MM.1S (cell line): ENCODE results near the gene TMEM108.

Experiments
- DNase-seq: peaks from one replicate; pipeline ENCODE4 v3.0.0-alpha.2; 2015
- H2AFZ ChIP-seq: fragments of 300-600 bp; sonication (generic); 2 replicates; pipeline ENCODE4 v1.6.0; 2016; ENCODE audit warnings: antibody characterized with exemption, low read length
- H3F3A ChIP-seq: fragments of 300-600 bp; sonication (generic); 2 replicates; pipeline ENCODE4 v1.6.1; 2016; ENCODE audit warnings: mild to moderate bottlenecking, antibody characterized with exemption, low read length, moderate library complexity, mixed read lengths; ENCODE audit not compliant: insufficient read depth
- H3K27ac ChIP-seq: fragments of 300-600 bp; sonication (generic); 2 replicates; pipeline ENCODE4 v1.5.1; 2016; ENCODE audit warnings: mild to moderate bottlenecking, low read length
- H3K27me3 ChIP-seq: fragments of 300-600 bp; sonication (generic); replicated peaks from 2 replicates; pipeline ENCODE4 v1.6.0; 2016; ENCODE audit warnings: low read length; ENCODE audit not compliant: insufficient read depth
- H3K36me3 ChIP-seq: fragments of 300-600 bp; sonication (generic); replicated peaks from 2 replicates; pipeline ENCODE4 v1.6.1; 2016; ENCODE audit warnings: mild to moderate bottlenecking, low read length, mixed read lengths; ENCODE audit not compliant: insufficient read depth
- H3K4me1 ChIP-seq: fragments of 300-600 bp; sonication (generic); 2 replicates; pipeline ENCODE4 v1.6.1; 2016; ENCODE audit warnings: low read length, mixed read lengths
- H3K4me2 ChIP-seq: fragments of 300-600 bp; sonication (generic); 2 replicates; pipeline ENCODE4 v1.6.0; 2016; ENCODE audit warnings: low read depth, low read length
- H3K4me3 ChIP-seq: fragments of 300-600 bp; sonication (generic); 2 replicates; pipeline ENCODE4 v1.5.1; 2016; ENCODE audit warnings: low read length, mixed read lengths
- H3K79me2 ChIP-seq: fragments of 300-600 bp; sonication (generic); 2 replicates; pipeline ENCODE4 v1.6.1; 2016; ENCODE audit warnings: mixed run types, low read length, mixed read lengths
- H3K9ac ChIP-seq: fragments of 300-600 bp; sonication (generic); 2 replicates; pipeline ENCODE4 v1.6.1; 2016; ENCODE audit warnings: low read length, mixed read lengths
- H3K9me2 ChIP-seq: fragments of 300-600 bp; sonication (generic); replicated peaks from 2 replicates; pipeline ENCODE4 v1.6.1; 2016; ENCODE audit warnings: mild to moderate bottlenecking, low read length, mixed read lengths; ENCODE audit not compliant: insufficient read depth
- H3K9me3 ChIP-seq: fragments of 300-600 bp; sonication (generic); replicated peaks from 2 replicates; pipeline ENCODE4 v1.6.1; 2016; ENCODE audit warnings: mild to moderate bottlenecking, low read length, mixed read lengths; ENCODE audit not compliant: insufficient read depth
- H4K20me1 ChIP-seq: fragments of 300-600 bp; sonication (generic); 2 replicates; pipeline ENCODE4 v1.6.1; 2016; ENCODE audit warnings: mild to moderate bottlenecking, low read length, moderate library complexity, mixed read lengths; ENCODE audit not compliant: insufficient read depth
- CTCF ChIP-seq: fragments of 300-600 bp; sonication (generic); IDR thresholded peaks from 2 replicates; pipeline ENCODE4 v1.5.1; 2016; ENCODE audit warnings: antibody characterized with exemption, low read length, mixed read lengths
- EZH2 ChIP-seq: fragments of 300-600 bp; sonication (generic); optimal IDR thresholded peaks from 2 replicates; pipeline ENCODE3; 2017; ENCODE audit warnings: low read depth, mild to moderate bottlenecking, antibody characterized with exemption, low read length, mixed read lengths
- EZH2phosphoT487 ChIP-seq: fragments of 300-600 bp; sonication (generic); IDR thresholded peaks from 2 replicates; pipeline ENCODE4 v1.6.1; 2018; ENCODE audit warnings: antibody characterized with exemption, low read length

TMEM108 gene

GRCh38 chr3:133124511-133124910 lies 86.3 kb downstream of the TMEM108 start:
- H3K9ac ChIP-seq = no peak overlapping the region
- TF ChIP-seq CTCF (no peak), EZH2 (no peak), EZH2phosphoT487 (no peak)
- H3K79me2 ChIP-seq = no peaks in the 10 kb centered on the region
- H3K9me2 ChIP-seq = no peaks in the 10 kb centered on the region
- peaks cover 14% of the 10 kb centered on the region; the same call in 1 of the 2 replicates for H3K4me1 ChIP-seq
- no peaks in the 10 kb centered on the region for H3K27me3 ChIP-seq
- H3K4me2 ChIP-seq = no peak overlapping the region; the same call in 1 of the 2 replicates
- 0 out of 2 replicates have a peak, but pooled peaks cover 3% of the 10 kb centered on the region for H3F3A ChIP-seq
- no peak overlapping the region for H3K27ac ChIP-seq
- no peak overlapping the region for H3K4me3 ChIP-seq
- H2AFZ ChIP-seq = no peak overlapping the region
- H3K36me3 ChIP-seq = no peaks in the 10 kb centered on the region
- DNase-seq = no peak
- no peaks in the 10 kb centered on the region for H3K9me3 ChIP-seq
- no peaks in the 10 kb centered on the region for H4K20me1 ChIP-seq

GRCh38 chr3:133125171-133125570 lies 87.0 kb downstream of the TMEM108 start:
- Histone ChIP-seq H3K9me2 (no peaks in the 10 kb centered on the region), H3K9ac (no peak overlapping the region), H3K27me3 (no peaks in the 10 kb centered on the region), H3K4me1 (peaks cover 14% of the 10 kb centered on the region; the same call in 1 of the 2 replicates), H4K20me1 (no peaks in the 10 kb centered on the region), H3K4me2 (no peak overlapping the region), H2AFZ (no peak overlapping the region), H3K27ac (no peak overlapping the region), H3K4me3 (no peak overlapping the region), H3K9me3 (no peaks in the 10 kb centered on the region), H3K79me2 (no peaks in the 10 kb centered on the region), H3K36me3 (no peaks in the 10 kb centered on the region), H3F3A (0 out of 2 replicates have a peak, but pooled peaks cover 3% of the 10 kb centered on the region)
- DNase-seq = no peak
- no peak for TF ChIP-seq CTCF
- TF ChIP-seq EZH2phosphoT487 = no peak
- no peak for TF ChIP-seq EZH2

GRCh38 chr3:133125802-133126201 lies 87.6 kb downstream of the TMEM108 start:
- no peak overlapping the region for H3K9ac ChIP-seq
- no peaks in the 10 kb centered on the region for H3K79me2 ChIP-seq
- H3K27ac ChIP-seq = no peak overlapping the region
- no peak overlapping the region for H3K4me2 ChIP-seq
- no peak overlapping the region for H2AFZ ChIP-seq
- H4K20me1 ChIP-seq = no peaks in the 10 kb centered on the region
- peaks cover 14% of the 10 kb centered on the region; the same call in 1 of the 2 replicates for H3K4me1 ChIP-seq
- DNase-seq = no peak
- H3K4me3 ChIP-seq = no peak overlapping the region
- H3K9me3 ChIP-seq = no peaks in the 10 kb centered on the region
- 0 out of 2 replicates have a peak, but pooled peaks cover 3% of the 10 kb centered on the region for H3F3A ChIP-seq
- H3K36me3 ChIP-seq = no peaks in the 10 kb centered on the region
- no peaks in the 10 kb centered on the region for H3K9me2 ChIP-seq
- no peaks in the 10 kb centered on the region for H3K27me3 ChIP-seq
- TF ChIP-seq EZH2phosphoT487 (no peak), CTCF (no peak), EZH2 (no peak)
